ENCODE data around the gene DARS2.
A peak's percentile ranks its signal among the peaks of the same experiment; 100 is the strongest.
"Not testable (repeated sequence)": the region's sequence is repeated elsewhere in the genome, so short reads cannot be mapped to it uniquely, and the experiment has no call there.

Gene DARS2

GRCh38 chr1:173824315-173825081 lies at the start of gene DARS2, which contains the start of gene CENPL:
TSS of gene DARS2 (plus strand) at chr1:173824673. CDS start at chr1:173825230, 557 bp downstream.
TSS of gene CENPL (minus strand) at chr1:173824883. CDS start at chr1:173811299, 13,584 bp downstream.
- peak; percentile 41 for DNase-seq

GRCh38 chr1:173775578-173776226 lies 48.8 kb upstream of the DARS2 start:
- no peak for DNase-seq

- DNase-seq: no peak
Measured at GRCh38 chr1:173779936-173780335, 44.5 kb upstream of the DARS2 start.

GRCh38 chr1:173784997-173785396 lies 39.5 kb upstream of the DARS2 start:
- no peak for DNase-seq

GRCh38 chr1:173789841-173790240 lies 34.6 kb upstream of the DARS2 start:
- DNase-seq: no peak

GRCh38 chr1:173798078-173798477 lies 26.4 kb upstream of the DARS2 start:
- DNase-seq: no peak

GRCh38 chr1:173799995-173800394 lies 24.5 kb upstream of the DARS2 start:
- not testable (repeated sequence) for DNase-seq

GRCh38 chr1:173802961-173803360 lies 21.5 kb upstream of the DARS2 start:
- DNase-seq: no peak

GRCh38 chr1:173813654-173814053 lies 10.8 kb upstream of the DARS2 start:
- DNase-seq: not testable (repeated sequence)

GRCh38 chr1:173818459-173818858 lies 6.0 kb upstream of the DARS2 start:
- no peak for DNase-seq

- DNase-seq: no peak
Measured at GRCh38 chr1:173821680-173822079, 2.8 kb upstream of the DARS2 start.

GRCh38 chr1:173823781-173824314 lies 625 bp upstream of the DARS2 start:
- DNase-seq: peak; percentile 35

- DNase-seq: no peak
Measured at GRCh38 chr1:173827611-173828010, 3.1 kb downstream of the DARS2 start.

- DNase-seq: no peak
Measured at GRCh38 chr1:173832748-173833147, 8.3 kb downstream of the DARS2 start.

- DNase-seq: no peak
Measured at GRCh38 chr1:173852105-173852504, 27.6 kb downstream of the DARS2 start.

- no peak for DNase-seq
Measured at GRCh38 chr1:173853074-173853473, 28.6 kb downstream of the DARS2 start.

- no peak for DNase-seq
Measured at GRCh38 chr1:173856014-173856413, 31.5 kb downstream of the DARS2 start.

GRCh38 chr1:173856903-173857302 lies 32.4 kb downstream of the DARS2 start:
- no peak for DNase-seq

- DNase-seq: no peak
Measured at GRCh38 chr1:173857363-173857917, 33.0 kb downstream of the DARS2 start.

- not testable (repeated sequence) for DNase-seq
Measured at GRCh38 chr1:173859547-173859946, 35.1 kb downstream of the DARS2 start.

- DNase-seq: no peak
Measured at GRCh38 chr1:173860065-173860464, 35.6 kb downstream of the DARS2 start.

- DNase-seq: no peak
Measured at GRCh38 chr1:173861731-173862145, 37.3 kb downstream of the DARS2 start.

GRCh38 chr1:173862146-173862768 lies 37.8 kb downstream of the DARS2 start:
- DNase-seq: not testable (repeated sequence)
